Measurements from ENCODE around the gene NAV2.

Gene NAV2

GRCh38 chr11:19719960-19720359 lies 7.3 kb downstream of the NAV2 start:
- no peak for DNase-seq

- no peak for DNase-seq
These were observed 8.5 kb downstream of the NAV2 start for GRCh38 chr11:19721176-19721575.

- DNase-seq = no peak
These were observed 10.1 kb downstream of the NAV2 start for GRCh38 chr11:19722702-19723101.

GRCh38 chr11:19723572-19724342 lies 11.1 kb downstream of the NAV2 start:
- peak; percentile 12 to 54 for DNase-seq

GRCh38 chr11:19724765-19725164 lies 12.1 kb downstream of the NAV2 start:
- no peak for DNase-seq

- DNase-seq = no peak
These were observed 12.9 kb downstream of the NAV2 start for GRCh38 chr11:19725379-19726079.

- DNase-seq = no peak
These were observed 14.6 kb downstream of the NAV2 start for GRCh38 chr11:19727246-19727645.

- no peak for DNase-seq
These were observed 15.8 kb downstream of the NAV2 start for GRCh38 chr11:19728436-19728835.

GRCh38 chr11:19729141-19729540 lies 16.5 kb downstream of the NAV2 start:
- DNase-seq = no peak

GRCh38 chr11:19730373-19730772 lies 17.7 kb downstream of the NAV2 start:
- no peak for DNase-seq

GRCh38 chr11:19734171-19734570 lies 21.5 kb downstream of the NAV2 start:
- DNase-seq = no peak

GRCh38 chr11:19735157-19735908 lies 22.7 kb downstream of the NAV2 start:
- no peak for DNase-seq

- DNase-seq = no peak
These were observed 23.4 kb downstream of the NAV2 start for GRCh38 chr11:19735909-19736498.

- no peak for DNase-seq
These were observed 24.2 kb downstream of the NAV2 start for GRCh38 chr11:19736831-19737230.

GRCh38 chr11:19737575-19737974 lies 24.9 kb downstream of the NAV2 start:
- DNase-seq = no peak

- no peak for DNase-seq
These were observed 25.5 kb downstream of the NAV2 start for GRCh38 chr11:19738124-19738523.

GRCh38 chr11:19739872-19740271 lies 27.2 kb downstream of the NAV2 start:
- DNase-seq = no peak

GRCh38 chr11:19740586-19740985 lies 27.9 kb downstream of the NAV2 start:
- DNase-seq = no peak

GRCh38 chr11:19742588-19743292 lies 30.1 kb downstream of the NAV2 start:
- peak; percentile 53 to 59 for DNase-seq

- DNase-seq = no peak
These were observed 31.0 kb downstream of the NAV2 start for GRCh38 chr11:19743622-19744021.

- DNase-seq = no peak
These were observed 31.5 kb downstream of the NAV2 start for GRCh38 chr11:19744130-19744529.

GRCh38 chr11:19746086-19746485 lies 33.4 kb downstream of the NAV2 start:
- DNase-seq = no peak

GRCh38 chr11:19747634-19748033 lies 35.0 kb downstream of the NAV2 start:
- no peak for DNase-seq
